CD4-positive, alpha-beta T cell treated with Interleukin-12 subunit alpha and Interleukin-12 subunit beta, for 1 hour (primary cell): ENCODE measurements around the gene SRGAP1.
"Not testable (repeated sequence)": the region's sequence is repeated elsewhere in the genome, so short reads cannot be mapped to it uniquely, and the experiment has no call there.

ENCODE experiments used
- DNase-seq: peaks from one replicate; pipeline ENCODE4 v3.0.0-alpha.2; 2020

SRGAP1 gene

DNA sequence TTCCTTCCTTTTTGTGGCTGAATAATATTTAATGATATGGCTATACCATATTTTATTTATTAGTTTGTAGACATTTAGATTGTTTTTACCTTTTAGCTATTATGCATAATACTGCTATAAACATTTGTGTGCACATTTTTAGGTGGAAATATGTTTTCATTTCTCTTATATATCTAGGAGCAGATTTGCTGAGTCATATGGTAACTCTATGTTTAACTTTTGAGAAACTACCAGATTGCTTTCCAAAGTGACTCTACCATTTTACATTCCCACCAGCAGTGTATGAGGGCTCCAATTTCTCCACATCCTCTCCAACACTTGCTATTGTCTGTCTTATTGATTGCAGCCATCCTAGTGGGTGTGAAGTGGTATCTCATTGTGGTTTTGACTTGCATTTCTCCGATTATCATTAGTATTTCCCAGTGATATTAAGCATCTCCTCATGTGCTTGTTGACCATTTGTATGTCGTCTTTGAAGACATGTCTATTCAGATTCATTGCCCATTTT lies 217.4 kb downstream of the SRGAP1 start:
- DNase-seq = no peak

DNA sequence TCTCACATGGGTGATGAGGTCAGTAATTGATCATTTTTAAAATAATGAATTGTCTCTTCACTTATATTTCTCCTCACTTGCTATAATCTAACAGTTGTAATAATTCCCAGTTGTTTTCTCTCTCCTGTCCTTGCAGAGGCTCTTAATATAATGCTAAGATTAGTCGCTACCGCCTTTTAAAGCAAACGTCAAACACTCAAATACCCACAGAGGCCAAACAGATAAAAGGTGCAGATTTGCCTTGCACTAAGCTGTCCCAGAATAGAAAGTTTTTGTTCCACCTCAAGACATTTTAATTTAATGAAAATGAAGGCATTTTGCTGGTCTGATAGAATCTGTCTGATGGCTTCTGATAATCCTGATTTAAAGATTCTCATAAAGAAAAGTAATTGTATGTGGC lies 218.6 kb downstream of the SRGAP1 start:
- no peak for DNase-seq

DNA sequence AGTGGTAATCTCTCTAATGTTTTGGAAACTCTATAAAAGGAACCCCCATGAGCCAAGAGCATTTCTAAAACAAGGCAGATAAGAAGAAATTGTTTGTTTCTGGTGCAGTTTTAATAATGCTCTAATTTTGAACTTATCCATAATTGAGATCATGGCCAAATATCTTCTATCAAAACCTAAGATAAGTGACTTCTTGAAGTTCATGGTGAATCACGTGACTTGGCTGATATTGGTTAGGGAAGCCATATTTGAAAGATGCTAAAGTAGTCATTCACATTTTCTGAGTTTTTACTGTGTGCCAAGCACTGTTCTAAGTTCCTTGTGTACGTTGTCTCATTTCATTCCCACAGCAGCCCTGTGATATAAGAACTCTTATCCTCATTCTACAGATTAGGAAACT lies 219.7 kb downstream of the SRGAP1 start:
- DNase-seq = no peak

DNA sequence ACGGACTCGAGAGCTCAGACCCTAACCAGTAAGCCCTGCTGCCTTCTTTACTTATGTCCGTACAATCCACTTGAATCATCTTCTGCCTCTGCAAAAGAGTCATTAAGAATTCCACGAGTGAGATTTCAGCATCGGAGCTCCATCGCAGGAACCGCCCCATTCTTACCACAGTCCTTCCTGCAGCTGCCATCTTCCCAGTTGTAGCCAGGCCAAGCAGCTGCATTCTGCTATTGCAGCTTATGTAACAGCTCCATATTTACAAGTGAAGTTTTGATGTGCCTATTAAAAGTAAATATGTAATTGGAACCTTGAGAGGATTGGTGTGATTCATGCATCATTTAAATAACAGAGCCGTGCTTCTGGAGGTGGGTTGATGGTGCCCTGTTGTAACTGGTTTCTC lies 220.2 kb downstream of the SRGAP1 start:
- no peak for DNase-seq

DNA sequence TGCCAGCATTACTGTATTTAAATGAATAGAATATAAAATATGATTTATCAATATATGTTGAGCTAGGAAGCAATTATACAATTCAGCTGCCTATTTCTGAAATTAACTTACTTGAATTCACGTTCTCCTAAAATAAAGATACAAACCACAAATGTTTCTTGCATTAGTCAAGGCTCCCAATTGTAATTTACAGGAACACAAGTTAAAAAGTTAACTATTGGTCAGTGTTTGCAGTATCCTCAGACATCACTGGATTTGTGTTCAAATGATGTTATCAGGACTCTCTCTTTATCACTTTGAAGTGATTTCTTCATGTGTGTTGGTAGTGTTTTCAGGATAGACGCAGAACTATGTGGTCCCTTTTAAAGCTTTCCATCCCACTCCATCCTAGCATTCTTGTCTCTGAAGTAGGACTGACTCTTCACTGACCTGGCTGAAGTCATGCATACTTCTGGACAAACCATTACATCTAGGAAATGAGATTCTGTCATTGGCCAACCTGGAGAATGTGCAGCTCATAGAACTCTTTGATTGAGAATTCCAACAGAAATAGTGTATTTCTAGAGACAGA lies 221.5 kb downstream of the SRGAP1 start:
- DNase-seq = no peak

DNA sequence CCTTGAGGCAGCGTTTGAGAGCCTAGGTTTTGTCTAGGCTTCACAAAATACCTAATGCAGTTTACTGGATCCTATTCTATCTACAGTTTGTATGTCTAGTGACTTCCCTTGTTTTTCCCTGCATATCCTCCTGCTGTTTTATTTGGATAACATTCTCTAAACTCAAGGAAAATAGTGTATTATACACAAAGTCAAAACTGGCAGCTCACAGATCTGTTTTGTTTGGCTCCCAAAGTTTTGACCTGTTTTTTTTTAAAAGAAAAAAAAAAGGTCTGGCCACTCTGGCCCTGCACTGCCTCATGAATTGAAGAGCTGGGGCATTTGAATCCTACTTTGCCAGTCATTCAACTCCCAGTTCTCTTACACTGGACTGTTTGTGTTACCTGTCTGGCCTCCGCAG lies 222.3 kb downstream of the SRGAP1 start:
- DNase-seq = no peak

DNA sequence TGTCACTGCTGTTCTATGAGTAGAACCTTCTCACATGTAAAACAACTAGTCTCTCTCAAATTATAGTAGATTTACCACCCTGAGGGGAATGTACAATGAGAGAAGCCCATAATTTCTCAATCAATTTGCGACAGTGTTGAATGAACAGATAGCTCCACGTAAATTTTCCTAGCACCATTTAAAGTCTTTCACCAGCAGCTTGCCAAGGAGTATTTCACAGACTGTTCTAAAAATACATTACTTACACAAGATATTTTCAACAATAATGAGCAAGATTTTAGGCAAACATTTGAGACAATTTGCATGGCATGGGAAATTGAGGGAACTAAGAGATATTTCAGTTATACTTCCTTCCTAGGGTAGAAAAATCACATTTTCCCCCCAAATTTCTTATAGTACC lies 226.0 kb downstream of the SRGAP1 start:
- DNase-seq = no peak

DNA sequence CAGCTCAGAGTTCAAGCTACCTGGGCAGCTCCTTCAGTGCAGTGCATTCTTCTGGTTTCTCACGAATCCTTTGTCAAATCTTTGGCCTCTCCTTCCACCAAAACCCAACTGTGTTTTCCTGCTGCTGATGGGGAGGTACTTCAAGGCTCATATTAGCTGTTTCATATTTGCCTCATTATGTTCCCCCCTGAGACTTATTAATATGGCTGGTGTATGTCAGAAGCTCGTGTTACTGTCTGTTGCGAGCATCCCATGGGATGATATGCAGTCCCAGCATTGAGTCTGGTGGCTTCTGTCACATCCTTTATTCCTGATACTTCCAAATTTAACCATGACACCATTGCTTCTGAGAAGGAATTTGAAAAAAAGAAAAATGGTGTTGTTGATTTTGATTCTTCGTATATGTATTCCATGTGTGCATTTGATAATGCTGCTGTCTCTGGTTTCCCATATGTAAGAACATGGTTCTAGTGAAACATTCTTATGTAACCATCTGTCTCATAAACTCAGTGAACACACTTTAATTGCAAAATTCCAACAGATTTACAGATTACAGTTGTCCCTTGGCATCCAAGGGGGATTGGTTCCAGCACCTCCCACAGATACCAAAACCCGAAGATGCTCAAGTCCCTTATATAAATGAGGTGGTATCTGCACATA lies 228.5 kb downstream of the SRGAP1 start:
- DNase-seq = no peak

DNA sequence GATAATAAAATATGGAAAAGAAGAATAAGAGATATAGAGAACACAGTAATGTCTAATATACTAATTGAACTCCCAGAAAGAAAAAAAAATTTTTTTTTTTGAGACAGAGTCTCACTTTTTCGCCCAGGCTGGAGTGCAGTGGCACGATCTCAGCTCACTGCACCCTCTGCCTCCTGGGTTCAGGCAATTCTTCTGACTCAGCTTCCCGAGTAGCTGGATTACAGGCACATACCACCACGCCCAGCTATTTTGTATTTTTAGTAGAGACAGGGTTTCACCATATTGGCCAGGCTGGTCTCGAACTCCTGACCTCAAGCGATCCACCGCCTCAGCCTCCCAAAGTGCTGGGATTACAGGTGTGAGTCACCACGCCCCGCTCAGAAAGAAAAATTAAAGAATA lies 232.1 kb downstream of the SRGAP1 start:
- DNase-seq = not testable (repeated sequence)

DNA sequence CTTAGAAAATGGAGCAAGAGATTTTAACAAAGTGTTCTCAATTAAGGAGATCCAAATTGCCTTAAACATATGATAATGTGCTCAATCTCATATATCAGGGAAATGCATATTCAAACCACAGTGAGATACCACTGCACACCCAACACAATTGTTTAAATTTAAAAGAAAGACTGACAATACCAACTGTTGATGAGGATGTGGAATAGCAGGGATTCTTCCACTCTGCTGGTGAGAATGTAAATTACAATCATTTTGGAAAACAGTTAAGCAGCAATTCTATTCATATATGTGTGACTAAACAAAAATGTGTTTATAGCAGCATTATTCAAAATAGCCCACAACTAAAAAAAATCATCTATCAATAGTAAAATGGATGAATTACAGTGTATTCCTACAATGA lies 233.4 kb downstream of the SRGAP1 start:
- no peak for DNase-seq

DNA sequence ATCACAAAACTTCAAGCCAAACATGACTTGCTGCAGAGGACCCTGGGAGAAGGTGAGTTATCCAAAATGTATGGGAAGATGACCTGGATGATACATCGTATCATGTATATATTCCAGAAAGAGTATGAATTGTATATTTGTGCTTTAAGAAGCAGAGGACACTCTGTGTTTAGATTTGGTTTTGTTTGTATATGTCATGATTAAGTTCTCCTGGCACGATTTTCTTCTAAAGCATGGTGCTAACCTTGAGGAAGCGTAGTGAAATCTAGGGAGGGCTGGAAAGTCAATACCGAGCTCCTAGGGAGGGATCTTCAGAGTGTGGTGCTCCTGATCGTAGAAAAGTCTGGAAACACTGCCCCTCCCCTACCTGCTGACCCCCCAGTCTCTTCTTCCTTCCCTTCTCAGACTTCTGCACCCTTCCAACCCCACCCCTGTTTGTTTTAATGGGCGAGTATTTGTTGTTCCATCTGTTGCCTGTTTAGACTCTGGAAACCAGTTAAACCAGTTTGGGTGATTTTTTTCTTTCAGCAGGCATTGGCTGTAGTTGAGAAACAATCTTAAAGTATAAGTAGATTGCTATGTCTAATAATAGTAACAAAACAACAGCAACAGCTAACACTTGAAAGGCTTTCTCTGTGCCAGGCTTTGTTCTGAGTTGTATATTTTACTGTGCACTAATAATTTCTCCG lies 236.0 kb downstream of the SRGAP1 start:
- DNase-seq = no peak

DNA sequence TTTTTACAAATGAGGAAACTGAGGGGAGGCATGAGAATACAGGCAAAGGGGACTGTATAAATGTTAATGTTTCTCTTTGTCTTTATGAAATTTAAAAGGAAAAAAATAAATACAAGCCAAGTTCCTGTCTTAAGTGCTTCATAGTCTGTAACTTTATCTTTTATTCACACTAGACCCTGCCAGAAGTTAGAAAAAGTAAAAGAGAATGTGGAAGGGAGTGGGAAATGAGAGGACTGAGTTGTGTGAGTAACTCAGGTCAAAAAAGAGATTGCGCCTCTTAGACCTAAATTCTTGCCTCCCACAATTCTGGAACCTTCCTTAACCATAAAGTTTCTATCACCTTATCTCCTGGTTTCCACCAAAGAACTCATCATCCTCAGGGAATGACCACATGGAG lies 236.5 kb downstream of the SRGAP1 start:
- DNase-seq = no peak

DNA sequence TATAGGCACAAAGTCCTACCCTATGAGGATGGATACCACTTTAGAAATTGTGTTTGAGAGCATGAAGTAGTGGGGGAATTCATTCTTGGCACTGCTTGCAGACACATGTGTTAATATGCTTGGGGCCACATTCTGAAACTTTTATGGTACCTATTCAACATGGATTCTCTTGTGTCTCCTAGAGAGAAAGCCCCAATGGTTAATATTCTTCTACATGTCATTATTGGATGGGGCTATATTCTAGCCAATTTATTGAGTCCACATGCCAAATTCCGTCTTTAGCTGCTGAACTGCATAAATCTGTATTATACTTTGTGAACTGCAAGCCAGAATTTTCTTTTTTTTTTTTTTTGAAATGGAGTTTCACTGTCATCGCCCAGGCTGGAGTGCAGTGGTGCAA lies 237.6 kb downstream of the SRGAP1 start:
- no peak for DNase-seq

DNA sequence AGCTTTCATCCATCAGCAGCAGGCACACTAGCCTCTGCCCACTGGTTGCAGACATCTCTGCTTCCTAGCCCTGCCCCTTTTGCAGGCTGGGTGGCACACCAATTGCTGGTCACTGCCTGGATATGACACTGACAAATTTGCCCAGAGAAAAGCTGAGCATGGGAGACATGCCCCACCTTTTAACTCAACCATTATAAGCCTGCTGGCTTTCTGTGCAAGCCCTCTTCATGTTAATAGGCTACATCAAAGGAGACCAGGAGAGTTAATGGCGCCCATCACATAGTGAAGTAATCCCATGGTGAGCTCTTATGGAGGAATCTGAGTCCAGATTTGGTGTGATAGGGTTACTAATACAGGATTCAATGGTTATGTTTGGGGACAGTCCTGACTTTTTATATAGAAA lies 238.4 kb downstream of the SRGAP1 start:
- no peak for DNase-seq

DNA sequence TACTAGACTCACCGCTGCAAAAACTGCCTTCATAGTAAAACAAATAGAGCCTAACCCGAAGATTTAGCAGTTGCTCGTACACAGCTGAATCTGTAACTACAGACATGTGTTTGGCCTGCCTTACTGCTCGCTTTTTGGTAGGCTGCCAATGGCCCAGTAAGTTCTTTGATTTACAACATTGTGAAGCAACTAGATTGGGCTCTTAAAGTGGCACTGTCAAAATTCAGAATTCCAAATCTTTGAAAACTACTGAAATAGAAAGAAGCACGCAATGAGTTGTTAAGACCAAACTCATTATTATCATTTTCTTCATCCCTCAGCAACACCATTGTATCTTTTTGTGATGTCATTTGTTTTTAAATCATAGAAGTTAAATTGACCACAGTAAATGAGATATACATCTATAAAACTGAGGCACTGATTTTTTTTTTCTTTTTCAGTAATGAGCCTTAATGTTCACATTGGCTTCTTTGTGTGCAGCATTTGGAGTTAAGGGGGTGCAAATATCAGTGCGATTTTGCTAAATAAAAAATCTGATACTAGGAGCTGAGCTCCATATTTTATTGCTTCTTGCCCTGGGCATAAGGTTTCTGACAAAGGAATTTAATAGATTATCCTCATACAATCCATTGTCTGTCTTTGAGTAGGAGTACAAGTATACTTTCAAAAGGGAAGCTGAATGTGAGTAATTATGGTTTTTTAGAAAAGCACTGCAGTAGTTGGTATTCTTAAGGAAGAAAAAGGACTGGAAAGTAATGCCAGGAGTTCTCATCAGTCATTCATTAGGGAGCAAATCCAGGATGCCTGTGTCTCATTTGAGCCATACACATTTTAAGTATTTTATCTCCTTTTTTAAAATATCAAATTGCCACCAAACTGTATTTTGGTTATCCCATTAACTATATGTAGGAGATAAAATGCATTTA lies 239.0 kb downstream of the SRGAP1 start:
- no peak for DNase-seq

DNA sequence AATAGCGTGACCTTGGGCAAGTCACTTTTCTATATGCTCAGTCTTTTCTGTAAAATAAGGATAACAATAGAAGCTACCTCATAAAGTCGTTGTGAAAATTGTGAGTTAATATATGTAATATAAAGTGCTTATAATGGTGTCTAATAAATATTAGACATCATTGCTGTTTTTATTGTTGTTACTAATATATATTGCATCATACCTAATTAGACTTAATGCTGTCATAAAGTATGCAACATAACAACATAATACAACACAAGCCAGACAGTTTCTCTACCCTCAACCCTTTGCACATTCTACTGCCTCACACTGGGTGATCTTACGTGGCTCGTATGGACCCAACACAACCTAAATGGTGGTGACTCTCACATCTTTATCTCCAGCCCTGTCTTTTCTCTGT lies 240.7 kb downstream of the SRGAP1 start:
- DNase-seq = no peak

DNA sequence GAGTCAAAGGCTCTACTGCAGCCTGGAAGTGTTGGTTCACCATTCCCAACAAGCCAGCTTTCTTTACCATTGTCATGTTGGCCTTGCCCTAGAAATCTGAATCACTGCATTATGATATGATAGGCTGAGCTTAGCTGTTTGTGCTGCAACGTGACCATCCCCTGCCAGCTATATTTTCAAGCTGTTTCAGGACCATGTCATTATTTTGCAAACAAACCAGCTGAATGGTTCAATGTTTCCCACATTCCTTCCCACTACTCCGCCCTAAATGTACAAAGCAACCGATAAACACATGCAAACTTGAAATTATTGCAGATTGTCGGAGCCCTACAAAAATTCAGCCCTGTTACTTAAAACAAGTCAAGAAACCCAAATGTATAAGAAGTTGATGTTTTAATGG lies 241.5 kb downstream of the SRGAP1 start:
- no peak for DNase-seq

DNA sequence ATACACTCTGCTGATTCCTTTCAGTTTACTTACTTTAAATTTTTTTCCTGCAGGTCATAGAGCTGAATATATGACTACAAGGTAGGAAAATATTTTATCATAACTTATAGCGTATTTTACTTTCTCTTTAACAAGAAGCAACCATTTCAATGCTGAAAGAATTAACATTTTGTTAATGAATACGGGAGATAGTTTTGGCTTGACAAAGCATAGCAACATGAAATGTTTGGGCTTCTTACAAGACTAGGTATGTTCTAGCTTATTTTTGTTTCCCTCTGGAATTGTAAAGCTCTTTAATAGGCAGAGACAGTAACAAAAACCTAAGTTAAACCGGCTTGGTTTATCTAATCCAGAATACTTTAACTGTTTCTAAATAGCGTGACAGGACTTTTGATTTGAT lies 242.4 kb downstream of the SRGAP1 start:
- DNase-seq = no peak

DNA sequence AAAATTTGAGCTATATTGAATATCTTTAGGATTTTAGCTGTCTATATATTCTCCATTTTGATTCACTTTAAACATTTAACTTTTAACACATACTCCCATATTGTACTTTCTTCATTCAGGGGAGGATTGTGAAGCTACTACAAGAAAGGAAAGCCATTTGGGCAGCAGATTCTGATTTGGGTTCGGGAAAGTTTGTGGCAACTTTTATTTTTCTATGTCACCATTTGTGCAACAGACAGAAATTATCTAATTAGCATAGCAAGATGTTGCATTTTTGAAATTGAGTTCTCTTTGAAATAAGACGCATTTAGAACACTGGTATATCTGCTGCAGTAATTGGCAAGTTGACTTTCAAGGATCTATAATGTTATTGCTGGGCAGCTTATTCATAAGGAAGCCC lies 243.3 kb downstream of the SRGAP1 start:
- DNase-seq = no peak

DNA sequence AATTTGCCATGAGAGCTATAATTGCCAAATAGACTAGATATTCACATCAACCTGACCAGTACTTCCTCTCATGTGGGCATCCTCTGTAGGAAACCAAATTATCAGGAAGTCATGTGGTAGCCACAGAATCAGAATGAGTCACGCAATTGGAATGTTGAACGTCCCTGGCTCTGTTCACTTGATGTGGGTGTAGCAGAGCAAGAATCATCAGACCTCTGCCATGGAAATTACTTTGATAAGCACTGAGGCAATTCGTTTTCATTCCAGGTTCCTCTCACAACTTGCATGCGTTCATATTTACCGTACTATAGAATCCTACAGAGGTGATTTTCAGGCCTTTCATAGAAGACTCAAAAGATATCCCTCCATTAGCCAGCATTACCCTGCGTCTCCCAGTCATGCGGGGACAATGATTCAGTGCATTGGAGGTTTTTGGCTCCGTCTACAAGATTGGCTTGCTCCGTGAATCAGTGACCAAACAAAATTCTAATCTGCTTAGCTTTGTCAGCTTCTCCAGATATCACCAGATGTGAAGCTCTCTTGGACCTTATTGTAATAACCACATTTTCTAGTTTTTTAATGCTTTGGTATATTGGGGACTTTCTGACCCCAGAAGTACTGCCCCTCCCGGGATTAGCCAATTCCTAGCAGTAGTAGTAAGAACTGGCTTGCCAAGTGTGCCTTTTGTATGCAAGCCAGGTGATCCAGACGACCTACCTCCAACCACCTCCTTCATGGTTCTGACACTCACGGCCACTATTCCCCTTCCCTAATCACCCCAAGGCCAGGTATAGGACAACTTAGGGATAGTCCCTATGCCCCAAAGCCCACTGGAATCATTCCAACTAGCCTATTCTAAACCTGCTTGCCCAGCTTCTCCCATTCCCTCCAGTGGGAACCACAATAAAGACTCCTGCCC lies 244.2 kb downstream of the SRGAP1 start:
- DNase-seq = peak; percentile 7

DNA sequence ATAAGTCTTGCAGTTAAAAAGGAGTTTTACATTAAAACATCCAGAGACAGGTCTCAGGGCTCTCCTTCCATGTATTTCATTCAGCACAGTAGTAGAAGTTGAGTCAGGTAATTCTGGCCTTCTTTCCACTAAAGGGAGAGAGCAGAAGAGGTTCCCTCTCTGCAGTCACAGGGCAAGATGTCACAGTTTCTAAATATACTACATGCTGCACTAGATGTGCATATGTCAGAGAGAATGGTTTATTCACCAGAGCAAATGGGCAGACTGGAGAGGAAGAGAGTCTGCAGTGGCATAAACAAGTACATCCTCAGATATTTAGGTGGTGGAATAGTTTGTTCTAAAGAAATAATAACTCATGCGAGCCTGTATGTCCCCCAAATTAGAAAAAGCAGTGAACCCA lies 245.5 kb downstream of the SRGAP1 start:
- no peak for DNase-seq

DNA sequence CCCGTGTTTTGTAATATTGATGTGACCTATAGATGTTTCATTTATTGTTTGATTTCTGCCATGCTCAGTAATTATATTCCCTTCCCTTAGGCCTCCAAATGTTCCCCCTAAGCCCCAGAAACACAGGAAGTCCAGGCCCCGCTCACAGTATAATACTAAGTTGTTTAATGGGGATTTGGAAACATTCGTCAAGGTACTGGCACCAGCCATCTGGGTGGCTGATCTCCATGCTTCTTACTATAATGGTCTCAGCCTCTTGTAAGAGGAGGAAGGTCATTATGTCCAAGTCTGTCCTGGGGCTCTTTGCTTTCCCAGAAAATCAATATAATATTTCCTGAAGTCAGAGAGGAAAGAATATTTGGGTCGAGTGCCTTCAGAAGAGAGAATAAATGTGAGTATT lies 246.7 kb downstream of the SRGAP1 start:
- DNase-seq = no peak
